GM21367 (cell line): ENCODE measurements around the gene CCDC116.
"Not testable (repeated sequence)": the region's sequence is repeated elsewhere in the genome, so short reads cannot be mapped to it uniquely, and the experiment has no call there.

Experiments
- ATAC-seq: cut with Tn5 transposase; IDR thresholded peaks from one replicate; pipeline ENCODE4 v1.9.1; 2021; ENCODE audit not compliant: unreplicated experiment

Gene CCDC116

GRCh38 chr22:21632237-21632895 is at the start of gene CCDC116:
TSS of gene CCDC116 (plus strand) at chr22:21632760. CDS start at chr22:21633182, 422 bp downstream.
- ATAC-seq, result no peak

- no peak for ATAC-seq
Observed at GRCh38 chr22:21582801-21583740, 49.5 kb upstream of the CCDC116 start.

- ATAC-seq, result no peak
Observed at GRCh38 chr22:21585389-21585788, 47.2 kb upstream of the CCDC116 start.

- ATAC-seq, result peak; percentile 69
Observed at GRCh38 chr22:21587803-21588611, 44.6 kb upstream of the CCDC116 start.

GRCh38 chr22:21589396-21589795 is 43.2 kb upstream of the CCDC116 start:
- no peak for ATAC-seq

- ATAC-seq, result no peak
Observed at GRCh38 chr22:21590809-21591641, 41.5 kb upstream of the CCDC116 start.

GRCh38 chr22:21591695-21592094 is 40.9 kb upstream of the CCDC116 start:
- no peak for ATAC-seq

GRCh38 chr22:21592422-21592821 is 40.1 kb upstream of the CCDC116 start:
- no peak for ATAC-seq

GRCh38 chr22:21593406-21594232 is 38.9 kb upstream of the CCDC116 start:
- no peak for ATAC-seq

GRCh38 chr22:21594865-21595452 is 37.6 kb upstream of the CCDC116 start:
- no peak for ATAC-seq

GRCh38 chr22:21596356-21597135 is 36.0 kb upstream of the CCDC116 start:
- ATAC-seq, result not testable (repeated sequence)

GRCh38 chr22:21598302-21598701 is 34.3 kb upstream of the CCDC116 start:
- no peak for ATAC-seq

- ATAC-seq, result no peak
Observed at GRCh38 chr22:21599053-21599893, 33.3 kb upstream of the CCDC116 start.

- no peak for ATAC-seq
Observed at GRCh38 chr22:21602579-21602978, 30.0 kb upstream of the CCDC116 start.

GRCh38 chr22:21603973-21604372 is 28.6 kb upstream of the CCDC116 start:
- ATAC-seq, result no peak

GRCh38 chr22:21605887-21606564 is 26.5 kb upstream of the CCDC116 start:
- ATAC-seq, result no peak

GRCh38 chr22:21606775-21607174 is 25.8 kb upstream of the CCDC116 start:
- no peak for ATAC-seq
